Measurements from ENCODE around the gene RABGGTB. TPM values are rescaled to one million over a fixed set of nuclear protein-coding genes. Genes with fewer than 3 reads are reported as not detected.

The RABGGTB gene
- total and polyA plus RNA-seq, 12 donors = 37.6 to 170 (median 83.1) TPM

- H3K27ac ChIP-seq = peak overlapping the region in 3 of 5 donors; percentile 73 to 89 (median 83)
- H3K4me1 ChIP-seq (replicated peaks in 1 of 2) = peaks cover 35 to 54% of the 10 kb centered on the region in 2 donors
Measured at GRCh38 chr1:75786901-75787493, 941 bp downstream of the RABGGTB start.

GRCh38 chr1:75787524-75787923 is 1.5 kb downstream of the RABGGTB start:
- H3K4me3 ChIP-seq = peak overlapping the region in 2 of 4 donors; percentile 59 to 84
- peaks cover 0 to 28% of the 10 kb centered on the region in 2 donors for H3K36me3 ChIP-seq (replicated peaks in 1 of 2)
- intact Hi-C loops (cut with DNase I) = no loop called here
- no peak for DNase-seq
- H3K27ac ChIP-seq = peak overlapping the region in 2 of 5 donors; percentile 45 to 83
- H3K9me3 ChIP-seq (replicated peaks in 1 of 3) = no peaks in the 10 kb centered on the region
- TF ChIP-seq CTCF (IDR thresholded peaks at IDR 0.05) (no peak), POLR2A (IDR thresholded peaks at IDR 0.05) (no peak)
- 9 to 23% (median 15%) methylated on average over 4 of the region's 4 CpGs for WGBS, 4 donors
- no peaks in the 10 kb centered on the region for H3K27me3 ChIP-seq
- peaks cover 35 to 54% of the 10 kb centered on the region in 2 donors for H3K4me1 ChIP-seq (replicated peaks in 1 of 2)

More at GRCh38 chr1:75786901-75787493, 941 bp downstream of the RABGGTB start:
- DNase-seq = no peak
- TF ChIP-seq POLR2A (IDR thresholded peaks at IDR 0.05) (no peak), CTCF (IDR thresholded peaks at IDR 0.05) (no peak)
- peak overlapping the region in 2 of 4 donors; percentile 59 to 84 for H3K4me3 ChIP-seq
- intact Hi-C loops (cut with DNase I) = no loop called here
- no peaks in the 10 kb centered on the region for H3K9me3 ChIP-seq (replicated peaks in 1 of 3)
- no peaks in the 10 kb centered on the region for H3K27me3 ChIP-seq
- 2 to 4% (median 2%) methylated on average over 10 of the region's 10 CpGs for WGBS, 4 donors
- peaks cover 0 to 23% of the 10 kb centered on the region in 2 donors for H3K36me3 ChIP-seq (replicated peaks in 1 of 2)

GRCh38 chr1:75789988-75790387 is 3.9 kb downstream of the RABGGTB start:
- H3K27ac ChIP-seq = peak overlapping the region in 2 of 5 donors; percentile 24 to 59
- no peaks in the 10 kb centered on the region for H3K27me3 ChIP-seq
- TF ChIP-seq POLR2A (IDR thresholded peaks at IDR 0.05) = no peak
- no peaks in the 10 kb centered on the region for H3K9me3 ChIP-seq (replicated peaks in 1 of 3)
- DNase-seq = no peak
- peaks cover 0 to 52% of the 10 kb centered on the region in 2 donors for H3K36me3 ChIP-seq (replicated peaks in 1 of 2)
- H3K4me3 ChIP-seq = no peak overlapping the region
- intact Hi-C loops (cut with DNase I) = no loop called here
- peaks cover 35 to 54% of the 10 kb centered on the region in 2 donors for H3K4me1 ChIP-seq (replicated peaks in 1 of 2)

GRCh38 chr1:75791022-75791421 is 5.0 kb downstream of the RABGGTB start:
- peaks cover 0 to 62% of the 10 kb centered on the region in 2 donors for H3K36me3 ChIP-seq (replicated peaks in 1 of 2)

More at GRCh38 chr1:75791022-75791421, 5.0 kb downstream of the RABGGTB start:
- Histone ChIP-seq H3K9me3 (replicated peaks in 1 of 3) (no peaks in the 10 kb centered on the region), H3K4me3 (peak overlapping the region in 1 of 4 donors; percentile 7), H3K27ac (peak overlapping the region in 3 of 5 donors; percentile 24 to 59 (median 32)), H3K27me3 (no peaks in the 10 kb centered on the region), H3K4me1 (replicated peaks in 1 of 2) (peaks cover 35 to 48% of the 10 kb centered on the region in 2 donors)
- TF ChIP-seq CTCF (IDR thresholded peaks at IDR 0.05) (no peak), POLR2A (IDR thresholded peaks at IDR 0.05) (no peak)
- intact Hi-C loops (cut with DNase I) = no loop called here
- 32 to 46% (median 39%) methylated on average over 1 of the region's 1 CpG for WGBS, 4 donors
- no peak for DNase-seq

Measured in adrenal gland (tissue), 12 donors.